H1 (cell line): Measurements from ENCODE around the gene DSTN. TPM values are rescaled to one million over a fixed set of nuclear protein-coding genes. Genes with fewer than 3 reads are reported as not detected.

Experiments used
- CTCF ChIA-PET: fragments of 300-600 bp; sonication (Branson Sonifier 250); formaldehyde crosslinking; loops from one replicate; lab custom pipeline; 2021; ENCODE audit not compliant: partially characterized antibody; lab: Charles Lee
- POLR2A ChIA-PET: fragments of 300-600 bp; sonication (Branson Sonifier 250); formaldehyde crosslinking; loops from one replicate; lab custom pipeline; 2021; ENCODE audit warnings: inconsistent platforms; ENCODE audit not compliant: partially characterized antibody; lab: Charles Lee
- DNase-seq, 2 experiments: peaks; one replicate each; pipeline versions ENCODE4 v3.0.0 to v3.0.0-alpha.2; 2010 to 2022; ENCODE audit warnings: low spot score in 2 of 2, low read depth in 1 of 2, mixed read lengths in 1 of 2
- FAIRE-seq: peaks from 2 replicates; lab custom pipeline; 2011; peaks lifted over from hg19 to GRCh38; lab: Jason Lieb, UNC
- H2AFZ ChIP-seq: 2 replicates; pipeline ENCODE4 v1.8.1; 2012; ENCODE audit warnings: low read length, inconsistent platforms
- H2AK5ac ChIP-seq: 2 replicates; pipeline ENCODE4 v1.6.1; 2013; ENCODE audit warnings: low read depth, low read length
- H2BK120ac ChIP-seq: replicated peaks from 2 replicates; pipeline ENCODE3; 2013; ENCODE audit warnings: low read depth, low read length, inconsistent platforms
- H2BK12ac ChIP-seq: 2 replicates; pipeline ENCODE4 v1.6.1; 2013; ENCODE audit warnings: low read depth, low read length
- H2BK15ac ChIP-seq: 2 replicates; pipeline ENCODE4 v1.6.1; 2013; ENCODE audit warnings: low read length
- H2BK20ac ChIP-seq: 2 replicates; pipeline ENCODE4 v1.6.1; 2013; ENCODE audit warnings: low read length
- H2BK5ac ChIP-seq: 2 replicates; pipeline ENCODE4 v1.6.1; 2013; ENCODE audit warnings: low read depth, low read length
- H3K14ac ChIP-seq: 2 replicates; pipeline ENCODE4 v1.6.1; 2013; ENCODE audit warnings: inconsistent platforms; ENCODE audit not compliant: insufficient read length
- H3K18ac ChIP-seq: 2 replicates; pipeline ENCODE4 v1.6.1; 2013; ENCODE audit warnings: low read length; ENCODE audit errors: extremely low read depth
- H3K23ac ChIP-seq: 2 replicates; pipeline ENCODE4 v1.6.1; 2013; ENCODE audit warnings: inconsistent platforms; ENCODE audit not compliant: insufficient read length
- H3K23me2 ChIP-seq: 2 replicates; pipeline ENCODE4 v1.6.1; 2013; ENCODE audit warnings: low read depth, low read length
- H3K27ac ChIP-seq: 2 replicates; pipeline ENCODE4 v1.6.1; 2011; ENCODE audit warnings: low read depth, low read length, inconsistent platforms
- H3K27me3 ChIP-seq, 4 experiments: replicated peaks in 1 of 4; 1 replicate in 1 of 4; 2 replicates in 3 of 4; pipeline versions ENCODE4 v1.6.1 to v1.8.1; 2011 to 2013; ENCODE audit warnings: low read length in 3 of 4, mild to moderate bottlenecking in 3 of 4, inconsistent platforms in 2 of 4, mixed read lengths in 2 of 4, moderate library complexity in 1 of 4; ENCODE audit not compliant: control insufficient read depth in 3 of 4, insufficient read depth in 3 of 4; ENCODE audit errors: extremely low read depth in 1 of 4
- H3K36me3 ChIP-seq, 4 experiments: 2 replicates each; pipeline versions ENCODE4 v1.6.1 to v1.8.1; 2011 to 2013; ENCODE audit warnings: mild to moderate bottlenecking in 4 of 4, low read length in 3 of 4, moderate library complexity in 2 of 4, control low read depth in 1 of 4, inconsistent platforms in 1 of 4; ENCODE audit not compliant: insufficient read depth in 4 of 4, control insufficient read depth in 2 of 4
- H3K4ac ChIP-seq: replicated peaks from 2 replicates; pipeline ENCODE3; 2013; ENCODE audit warnings: low read length, low read depth, mixed read lengths, inconsistent platforms; ENCODE audit not compliant: insufficient read length
- H3K4me1 ChIP-seq, 4 experiments: replicated peaks in 1 of 4; 1 replicate in 1 of 4; 2 replicates in 3 of 4; pipeline versions ENCODE4 v1.6.1 to v1.8.1; 2011 to 2013; ENCODE audit warnings: low read length in 3 of 4, inconsistent platforms in 2 of 4, mixed read lengths in 1 of 4; ENCODE audit not compliant: insufficient read depth in 4 of 4, control insufficient read depth in 3 of 4
- H3K4me2 ChIP-seq, 2 experiments: 2 replicates each; pipeline versions ENCODE4 v1.6.1 to v1.8.1; 2011 to 2013; ENCODE audit warnings: low read depth in 2 of 2, low read length in 2 of 2, control low read depth in 1 of 2, inconsistent platforms in 1 of 2, mild to moderate bottlenecking in 1 of 2; ENCODE audit not compliant: insufficient read depth in 1 of 2
- H3K4me3 ChIP-seq, 4 experiments: fragments of 200-600, 300-600 bp in 1 of 4; sonication (generic), shearing (Covaris generic), sonication (Bioruptor Twin) in 1 of 4; 2 replicates each; pipeline versions ENCODE4 v1.5.1 to v1.8.1; 2011 to 2016; ENCODE audit warnings: low read length in 4 of 4, low read depth in 3 of 4, control low read depth in 2 of 4, inconsistent platforms in 2 of 4, mild to moderate bottlenecking in 2 of 4, mixed read lengths in 1 of 4, moderate library complexity in 1 of 4; ENCODE audit not compliant: insufficient read depth in 2 of 4; ENCODE audit errors: extremely low read depth in 1 of 4
- H3K56ac ChIP-seq: replicated peaks from 2 replicates; pipeline ENCODE3; 2013; ENCODE audit warnings: low read depth, mild to moderate bottlenecking, mixed read lengths, low read length, inconsistent platforms; ENCODE audit not compliant: insufficient read length
- H3K79me1 ChIP-seq: 2 replicates; pipeline ENCODE4 v1.6.1; 2013; ENCODE audit warnings: low read depth, low read length, control low read depth
- H3K79me2 ChIP-seq, 2 experiments: 2 replicates each; pipeline versions ENCODE4 v1.6.1 to v1.8.1; 2012 to 2013; ENCODE audit warnings: low read length in 2 of 2, mild to moderate bottlenecking in 2 of 2, inconsistent platforms in 1 of 2; ENCODE audit not compliant: insufficient read depth in 2 of 2, control insufficient read depth in 1 of 2
- H3K9ac ChIP-seq, 4 experiments: replicated peaks in 1 of 4; 1 replicate in 1 of 4; 2 replicates in 3 of 4; pipeline versions ENCODE4 v1.6.1 to v1.8.1; 2011 to 2013; ENCODE audit warnings: low read depth in 3 of 4, low read length in 3 of 4, control low read depth in 2 of 4, mild to moderate bottlenecking in 2 of 4, moderate library complexity in 2 of 4, inconsistent platforms in 1 of 4; ENCODE audit errors: extremely low read depth in 1 of 4
- H3K9me3 ChIP-seq, 2 experiments: 2 replicates each; pipeline versions ENCODE4 v1.6.1 to v1.8.1; 2012 to 2013; ENCODE audit warnings: mild to moderate bottlenecking in 2 of 2, moderate library complexity in 2 of 2, control low read depth in 1 of 2, inconsistent platforms in 1 of 2, low read depth in 1 of 2, low read length in 1 of 2, mixed read lengths in 1 of 2; ENCODE audit not compliant: insufficient read depth in 2 of 2
- H4K20me1 ChIP-seq, 2 experiments: replicated peaks in 1 of 2; 2 replicates each; pipeline versions ENCODE3 to v1.8.1; 2011 to 2013; ENCODE audit warnings: inconsistent platforms in 2 of 2, low read length in 2 of 2, mild to moderate bottlenecking in 1 of 2; ENCODE audit not compliant: insufficient read depth in 2 of 2, control insufficient read depth in 1 of 2
- H4K5ac ChIP-seq: 2 replicates; pipeline ENCODE4 v1.6.1; 2013; ENCODE audit warnings: low read length, low read depth, mixed read lengths, inconsistent platforms; ENCODE audit not compliant: insufficient read length
- H4K8ac ChIP-seq: 2 replicates; pipeline ENCODE4 v1.8.0; 2013; ENCODE audit warnings: mild to moderate bottlenecking, moderate library complexity, low read length, inconsistent platforms; ENCODE audit not compliant: insufficient read depth; ENCODE audit errors: extremely low read depth
- H4K91ac ChIP-seq: replicated peaks from 2 replicates; pipeline ENCODE3; 2013; ENCODE audit warnings: low read length, mixed read lengths, inconsistent platforms; ENCODE audit not compliant: insufficient read length
- CTCF ChIP-seq, 3 experiments: IDR thresholded peaks; 1 replicate in 2 of 3; 2 replicates in 1 of 3; pipeline versions ENCODE4 v1.5.1 to v1.6.1; 2011; ENCODE audit warnings: low read length in 3 of 3, mild to moderate bottlenecking in 3 of 3, inconsistent platforms in 2 of 3, low read depth in 1 of 3, moderate library complexity in 1 of 3; ENCODE audit not compliant: insufficient read depth in 1 of 3; ENCODE audit errors: control extremely low read depth in 1 of 3
- FOSL1 ChIP-seq: IDR thresholded peaks from 2 replicates; pipeline ENCODE4 v1.6.1; 2011; ENCODE audit warnings: mild to moderate bottlenecking, low read depth, low read length, moderate library complexity; ENCODE audit not compliant: insufficient read depth
- JUND ChIP-seq: IDR thresholded peaks from 2 replicates; pipeline ENCODE4 v1.6.1; 2011; ENCODE audit warnings: mild to moderate bottlenecking, improper control_type of control experiment, low read length
- MAX ChIP-seq: IDR thresholded peaks from 2 replicates; pipeline ENCODE4 v1.6.1; 2012; ENCODE audit warnings: inconsistent platforms
- NRF1 ChIP-seq: IDR thresholded peaks from 2 replicates; pipeline ENCODE4 v1.6.1; 2011; ENCODE audit warnings: mild to moderate bottlenecking, low read depth, low read length, improper control_type of control experiment
- RAD21 ChIP-seq, 2 experiments: IDR thresholded peaks in 1 of 2; conservative IDR thresholded peaks in 1 of 2; 2 replicates each; pipeline ENCODE4 v1.6.1; 2011; ENCODE audit warnings: low read depth in 2 of 2, low read length in 2 of 2, improper control_type of control experiment in 1 of 2, inconsistent platforms in 1 of 2, mild to moderate bottlenecking in 1 of 2, moderate library complexity in 1 of 2
- SIN3A ChIP-seq, 2 experiments: IDR thresholded peaks in 1 of 2; conservative IDR thresholded peaks in 1 of 2; 2 replicates each; pipeline ENCODE4 v1.6.1; 2011 to 2012; ENCODE audit warnings: low read length in 2 of 2, improper control_type of control experiment in 1 of 2, low read depth in 1 of 2, mild to moderate bottlenecking in 1 of 2
- SP2 ChIP-seq: IDR thresholded peaks from 2 replicates; pipeline ENCODE4 v1.6.1; 2012; ENCODE audit warnings: mild to moderate bottlenecking, low read length, inconsistent platforms
- WGBS, 2 experiments: shearing (Covaris generic) in 1 of 2; methylation state at CpG; one replicate each; pipeline versions ENCODE4 v1.1.6 to v1.1.7; 2013 to 2015; ENCODE audit warnings: low lambda C conversion rate in 2 of 2, mixed read lengths in 2 of 2, inconsistent platforms in 1 of 2, low coverage in 1 of 2, missing lambda C conversion rate in 1 of 2; ENCODE audit not compliant: insufficient replicate concordance in 2 of 2, insufficient coverage in 1 of 2, insufficient read length in 1 of 2; ENCODE audit errors: extremely low coverage in 1 of 2, missing lambda C conversion rate in 1 of 2; 5-methylcytosine and 5-hydroxymethylcytosine counted together
- polyA plus RNA-seq, 7 experiments: library from polyadenylated mRNA; depleted of rRNA in 3 of 7; stranded (reverse) in 5 of 7; unstranded in 2 of 7; fragments of >200 nt in 5 of 7; fragments of 200-250 nt in 2 of 7; gene quantifications; 1 replicate in 5 of 7; 2 replicates in 1 of 7; 4 replicates in 1 of 7; pipeline versions ENCODE4 v1.2.1 to v1.2.3, GENCODE V29; 2011 to 2013; ENCODE audit warnings: missing spikeins in 2 of 7, mixed read lengths in 2 of 7
- total RNA-seq: library from RNA; stranded (reverse); fragmentation: NEBNext Ultra II Directional; extraction: Animal tissue kit (Norgen Biotek cat#: 25700); gene quantifications from 2 replicates; pipeline ENCODE4 v1.2.1, GENCODE V29; 2021

DSTN gene
- total and polyA plus RNA-seq, 2 of the 8 experiments (the other 6 are each of a cell fraction or from before 2014, with no cell fraction given): 43.3 to 208 TPM

GRCh38 chr20:17617212-17617867 lies 47.5 kb downstream of the DSTN start:
- no peak overlapping the region for H2BK12ac ChIP-seq
- H4K91ac ChIP-seq: no peak overlapping the region
- peaks cover 4 to 6% of the 10 kb centered on the region in 2 experiments for H4K20me1 ChIP-seq
- no peaks in the 10 kb centered on the region for H3K79me2 ChIP-seq
- no peak overlapping the region for H2BK15ac ChIP-seq
- H3K27ac ChIP-seq: no peak overlapping the region
- H3K18ac ChIP-seq: no peak overlapping the region
- no peak overlapping the region for H3K56ac ChIP-seq
- no peak overlapping the region for H2BK120ac ChIP-seq
- H3K36me3 ChIP-seq: peaks cover 5 to 48% (median 26%) of the 10 kb centered on the region in 4 experiments
- no peak overlapping the region for H2BK20ac ChIP-seq
- no peaks in the 10 kb centered on the region for H3K27me3 ChIP-seq
- H3K9me3 ChIP-seq: no peaks in the 10 kb centered on the region
- no peak overlapping the region; the same call in 1 of the 2 replicates for H4K8ac ChIP-seq
- CTCF ChIA-PET: interaction anchor here (0.5 to 10.0 kb wide), 49 partner anchors 11 to 378 kb away, joined by 3 to 114 read pairs (median 4); partner anchors contain the start of genes BFSP1 and DSTN
- TF ChIP-seq FOSL1: no peak
- TF ChIP-seq MAX: 0 out of 2 replicates have a peak, but pooled peaks have one; percentile 25
- TF ChIP-seq RAD21 (IDR thresholded peaks at IDR 0.05 in 1 of 2, conservative IDR thresholded peaks at IDR 0.05 in 1 of 2; ENCODE audit: low read depth in 2 of 2, low read length in 2 of 2): peak; percentile 98 to 99
- no peak for TF ChIP-seq NRF1
- no peak for TF ChIP-seq JUND
- peak; percentile 84 to 95 (median 92) for TF ChIP-seq CTCF (IDR thresholded peaks at IDR 0.05; ENCODE audit: control extremely low read depth in 1 of 3, insufficient read depth in 1 of 3, low read depth in 1 of 3, low read length in 3 of 3)
- no peak for TF ChIP-seq SP2
- peak in 1 of 2 experiments; percentile 56; a peak in 1 of 4 replicates for TF ChIP-seq SIN3A (conservative IDR thresholded peaks at IDR 0.05 in 1 of 2, IDR thresholded peaks at IDR 0.05 in 1 of 2; ENCODE audit: low read depth in 1 of 2, low read length in 2 of 2)
- H3K79me1 ChIP-seq: no peaks in the 10 kb centered on the region
- no peak overlapping the region for H4K5ac ChIP-seq
- peaks cover 0 to 2% (median 0%) of the 10 kb centered on the region in 4 experiments; a peak in 2 of 7 replicates for H3K4me1 ChIP-seq
- no peak overlapping the region for H2BK5ac ChIP-seq
- H2AFZ ChIP-seq: no peak overlapping the region
- 82% methylated on average over 15 of the region's 15 CpGs; no CpG with 5 or more reads in 1 of the 2 experiments for WGBS, 2 experiments
- no peak overlapping the region for H2AK5ac ChIP-seq
- H3K4me2 ChIP-seq: no peak overlapping the region
- POLR2A ChIA-PET: interaction anchor here (0.9 to 2.0 kb wide), 3 partner anchors 10 to 111 kb away, joined by 3 to 4 read pairs (median 4); no protein-coding TSS in a partner anchor
- DNase-seq (peak in 1 of 2 experiments; percentile 88), FAIRE-seq (no peak)
- no peaks in the 10 kb centered on the region for H3K23me2 ChIP-seq
- no peak overlapping the region for H3K4ac ChIP-seq
- no peak overlapping the region for H3K4me3 ChIP-seq
- no peak overlapping the region for H3K14ac ChIP-seq
- H3K9ac ChIP-seq: no peak overlapping the region
- H3K23ac ChIP-seq: no peak overlapping the region
